Lower leg skin (tissue), 3 donors: ENCODE results near the gene MEGF8.

Experiments used
- CTCF ChIP-seq, 3 donors: fragments of 450-650 bp; IDR thresholded peaks; one replicate each; pipeline ENCODE4 v1.5.1; 2016; ENCODE audit warnings: antibody characterized with exemption in 3 of 3, mild to moderate bottlenecking in 3 of 3, moderate library complexity in 2 of 3
- POLR2A ChIP-seq, 2 donors: fragments of 450-650 bp; IDR thresholded peaks; one replicate each; pipeline ENCODE4 v1.6.1; 2016 to 2017; ENCODE audit warnings: antibody characterized with exemption in 2 of 2, mild to moderate bottlenecking in 1 of 2, moderate library complexity in 1 of 2

- TF ChIP-seq CTCF (IDR thresholded peaks at IDR 0.05): no peak
- no peak for TF ChIP-seq POLR2A (IDR thresholded peaks at IDR 0.05)
Observed at GRCh38 chr19:42281827-42282762, 43.3 kb upstream of the MEGF8 start.
